ENCODE data around the gene GRWD1. TPM values are rescaled to one million over a fixed set of nuclear protein-coding genes. Genes with fewer than 3 reads are reported as not detected.

GRWD1 gene
- total RNA-seq: 10 to 100 TPM in 3 of 4 donors, 1 to 10 TPM in 1; 9.4 to 49.7 (median 13.6) TPM

GRCh38 chr19:48445606-48446481 lies at the start of gene GRWD1:
Gene GRWD1 (plus strand): TSS chr19:48445983. CDS start chr19:48446006, 23 bp downstream.
- DNase-seq: peak; percentile 93
- H3K4me3 ChIP-seq: peak within 1 kb of the TSS; percentile 51 to 97 (median 91)
- no peak for TF ChIP-seq EP300 (IDR thresholded peaks at IDR 0.05; ENCODE audit: low read depth)
- TF ChIP-seq POLR2A (IDR thresholded peaks at IDR 0.05): peak; percentile 46
- TF ChIP-seq CTCF (IDR thresholded peaks at IDR 0.05): no peak
- TF ChIP-seq POLR2AphosphoS5 (IDR thresholded peaks at IDR 0.05): peak; percentile 35 to 83 (median 72)
- H3K4me1 ChIP-seq: peaks cover 8 to 26% (median 15%) of the 10 kb centered on the region in 4 donors
- H3K36me3 ChIP-seq: peaks cover 0 to 10% (median 4%) of the 10 kb centered on the region in 4 donors
- 1% methylated on average over 60 of the region's 61 CpGs; no CpG with 5 or more reads in 1 of the 2 donors for WGBS, 2 donors (ENCODE audit: low coverage in 1 of 2)
- intact Hi-C loops (cut with DNase I; ENCODE audit: low total_unique reads): no loop called here
- peak within 1 kb of the TSS; percentile 77 to 88 (median 86) for H3K27ac ChIP-seq
- in situ Hi-C loops (cut with MboI; ENCODE audit: low pct_ligation_motif_present in 1 of 4, low pct_unique_long_range_greater_than_20kb in 1 of 4, low sequenced_read_pairs in 3 of 4): no loop called here
- no peaks in the 10 kb centered on the region for H3K9me3 ChIP-seq
- H3K27me3 ChIP-seq: peaks cover 34% of the 10 kb centered on the region

- Histone ChIP-seq H3K4me1 (peaks cover 4 to 34% (median 30%) of the 10 kb centered on the region in 4 donors), H3K4me3 (no peak overlapping the region), H3K27me3 (peaks cover 60% of the 10 kb centered on the region), H3K9me3 (no peaks in the 10 kb centered on the region), H3K27ac (no peak overlapping the region), H3K36me3 (no peaks in the 10 kb centered on the region)
- DNase-seq: no peak
- intact Hi-C loops (cut with DNase I; ENCODE audit: low total_unique reads) (no loop called here), in situ Hi-C loops (cut with MboI; ENCODE audit: low pct_ligation_motif_present in 1 of 4, low pct_unique_long_range_greater_than_20kb in 1 of 4, low sequenced_read_pairs in 3 of 4) (no loop called here)
- 55 to 58% methylated on average over 4 to 24 of the region's 24 CpGs for WGBS, 2 donors (ENCODE audit: low coverage in 1 of 2)
- TF ChIP-seq POLR2AphosphoS5 (IDR thresholded peaks at IDR 0.05) (no peak), POLR2A (IDR thresholded peaks at IDR 0.05) (no peak), EP300 (IDR thresholded peaks at IDR 0.05; ENCODE audit: low read depth) (no peak), CTCF (IDR thresholded peaks at IDR 0.05) (no peak)
Measured at GRCh38 chr19:48396016-48396823, 49.6 kb upstream of the GRWD1 start.

- in situ Hi-C loops (cut with MboI; ENCODE audit: low pct_ligation_motif_present in 1 of 4, low pct_unique_long_range_greater_than_20kb in 1 of 4, low sequenced_read_pairs in 3 of 4): no loop called here
- H3K27me3 ChIP-seq: peaks cover 60% of the 10 kb centered on the region
Measured at GRCh38 chr19:48396824-48397176, 49.0 kb upstream of the GRWD1 start.

More at GRCh38 chr19:48396824-48397176, 49.0 kb upstream of the GRWD1 start:
- H3K27ac ChIP-seq: no peak overlapping the region
- H3K9me3 ChIP-seq: no peaks in the 10 kb centered on the region
- no peak for DNase-seq
- no peak overlapping the region for H3K4me3 ChIP-seq
- peaks cover 4 to 34% (median 27%) of the 10 kb centered on the region in 4 donors for H3K4me1 ChIP-seq
- TF ChIP-seq CTCF (IDR thresholded peaks at IDR 0.05) (no peak), EP300 (IDR thresholded peaks at IDR 0.05; ENCODE audit: low read depth) (no peak), POLR2A (IDR thresholded peaks at IDR 0.05) (no peak), POLR2AphosphoS5 (IDR thresholded peaks at IDR 0.05) (no peak)
- no peaks in the 10 kb centered on the region for H3K36me3 ChIP-seq
- 54% methylated on average over 2 of the region's 2 CpGs; no CpG with 5 or more reads in 1 of the 2 donors for whole genome bisulfite sequencing, 2 donors (ENCODE audit: low coverage in 1 of 2)
- intact Hi-C loops (cut with DNase I; ENCODE audit: low total_unique reads): no loop called here
